GM12873 (cell line): ENCODE results near the gene EMILIN2.

ENCODE experiments used
- CTCF ChIP-seq: IDR thresholded peaks from 2 replicates; pipeline ENCODE4 v1.5.1; 2012; ENCODE audit warnings: low read depth, mild to moderate bottlenecking, moderate library complexity, low read length, control low read depth; ENCODE audit not compliant: insufficient read depth; ENCODE audit errors: missing control alignments

The EMILIN2 gene

GRCh38 chr18:2880473-2880872 lies 33.7 kb downstream of the EMILIN2 start:
- no peak for TF ChIP-seq CTCF

GRCh38 chr18:2881088-2881839 lies 34.5 kb downstream of the EMILIN2 start:
- TF ChIP-seq CTCF: no peak

GRCh38 chr18:2881840-2882195 lies 35.0 kb downstream of the EMILIN2 start:
- no peak for TF ChIP-seq CTCF

- no peak for TF ChIP-seq CTCF
Measured at GRCh38 chr18:2882201-2882600, 35.4 kb downstream of the EMILIN2 start.

- no peak for TF ChIP-seq CTCF
Measured at GRCh38 chr18:2883076-2883735, 36.4 kb downstream of the EMILIN2 start.

- TF ChIP-seq CTCF: no peak
Measured at GRCh38 chr18:2884706-2885285, 38.0 kb downstream of the EMILIN2 start.

GRCh38 chr18:2887470-2887869 lies 40.7 kb downstream of the EMILIN2 start:
- TF ChIP-seq CTCF: no peak
